ENCODE measurements around the gene ITGAV.

ITGAV gene

GRCh38 chr2:186645999-186646398 is 56.1 kb downstream of the ITGAV start:
- Histone ChIP-seq H3K27me3 (ENCODE audit: control insufficient read depth, insufficient read depth, low read length, poor library complexity, severe bottlenecking) (no peaks in the 10 kb centered on the region), H3K27ac (ENCODE audit: insufficient read depth, low read depth, low read length, poor library complexity, severe bottlenecking) (no peak overlapping the region), H3K4me1 (ENCODE audit: control insufficient read depth, insufficient read depth, low read length) (no peaks in the 10 kb centered on the region), H3K9me3 (ENCODE audit: control insufficient read depth, low read length) (no peaks in the 10 kb centered on the region), H3K4me3 (ENCODE audit: insufficient read depth, low read depth, low read length) (no peak overlapping the region), H3K36me3 (ENCODE audit: control insufficient read depth, insufficient read depth, low read length) (peaks cover 7% of the 10 kb centered on the region)
- 99 to 100% methylated on average over 1 to 2 of the region's 2 CpGs for WGBS, 2 experiments

DNA sequence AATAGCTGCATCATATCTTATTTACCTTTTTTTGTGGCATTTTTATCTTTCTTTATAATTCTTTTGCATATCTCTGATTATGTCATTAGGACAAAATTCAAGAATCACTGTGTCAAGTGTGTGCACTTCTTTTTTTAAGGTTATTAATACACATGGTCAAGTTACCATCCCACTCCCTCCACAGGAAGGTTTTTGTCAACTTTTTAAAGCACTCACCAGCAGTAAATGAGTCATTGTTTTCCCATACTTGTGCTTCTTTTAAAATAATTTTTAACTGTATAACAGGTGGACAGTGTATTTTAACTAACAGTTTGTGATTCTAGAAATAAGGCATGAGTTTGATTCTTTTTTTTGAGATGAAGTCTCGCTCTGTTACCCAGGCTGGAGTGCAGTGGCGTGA is 58.3 kb downstream of the ITGAV start:
- Histone ChIP-seq H3K9me3 (ENCODE audit: control insufficient read depth, low read length) (no peaks in the 10 kb centered on the region), H3K4me3 (ENCODE audit: insufficient read depth, low read depth, low read length) (no peak overlapping the region), H3K36me3 (ENCODE audit: control insufficient read depth, insufficient read depth, low read length) (peaks cover 4% of the 10 kb centered on the region), H3K4me1 (ENCODE audit: control insufficient read depth, insufficient read depth, low read length) (no peaks in the 10 kb centered on the region), H3K27me3 (ENCODE audit: control insufficient read depth, insufficient read depth, low read length, poor library complexity, severe bottlenecking) (no peaks in the 10 kb centered on the region), H3K27ac (ENCODE audit: insufficient read depth, low read depth, low read length, poor library complexity, severe bottlenecking) (no peak overlapping the region)
- 93 to 95% methylated on average over 2 of the region's 2 CpGs for WGBS, 2 experiments

DNA sequence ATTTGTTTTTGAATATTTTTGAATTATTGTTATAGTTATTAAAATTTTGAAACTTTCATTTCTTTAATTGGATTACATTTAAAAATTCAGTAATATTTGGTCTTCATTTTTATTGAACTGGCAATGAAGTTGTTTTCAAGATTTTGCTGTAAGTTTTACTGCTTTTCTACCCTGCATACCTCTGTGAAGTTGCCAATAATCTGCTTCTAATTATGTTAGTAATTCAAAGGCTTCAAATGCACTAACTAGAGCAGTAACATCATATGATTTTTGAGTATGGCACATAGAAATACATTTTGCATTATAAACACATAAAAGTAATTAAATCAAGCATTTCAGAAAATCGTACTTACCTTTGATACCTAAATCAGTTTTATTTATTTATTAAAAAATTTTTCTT is 63.7 kb downstream of the ITGAV start:
- Histone ChIP-seq H3K27me3 (ENCODE audit: control insufficient read depth, insufficient read depth, low read length, poor library complexity, severe bottlenecking) (no peaks in the 10 kb centered on the region), H3K36me3 (ENCODE audit: control insufficient read depth, insufficient read depth, low read length) (no peaks in the 10 kb centered on the region), H3K27ac (ENCODE audit: insufficient read depth, low read depth, low read length, poor library complexity, severe bottlenecking) (no peak overlapping the region), H3K4me1 (ENCODE audit: control insufficient read depth, insufficient read depth, low read length) (no peaks in the 10 kb centered on the region), H3K9me3 (ENCODE audit: control insufficient read depth, low read length) (no peaks in the 10 kb centered on the region), H3K4me3 (ENCODE audit: insufficient read depth, low read depth, low read length) (no peak overlapping the region)
- WGBS, 2 experiments = 100% methylated on average over 1 of the region's 1 CpG; no CpG with 5 or more reads in 1 of the 2 experiments

- Histone ChIP-seq H3K27ac (ENCODE audit: insufficient read depth, low read depth, low read length, poor library complexity, severe bottlenecking) (no peak overlapping the region), H3K4me1 (ENCODE audit: control insufficient read depth, insufficient read depth, low read length) (no peaks in the 10 kb centered on the region), H3K36me3 (ENCODE audit: control insufficient read depth, insufficient read depth, low read length) (no peaks in the 10 kb centered on the region), H3K9me3 (ENCODE audit: control insufficient read depth, low read length) (no peaks in the 10 kb centered on the region), H3K27me3 (ENCODE audit: control insufficient read depth, insufficient read depth, low read length, poor library complexity, severe bottlenecking) (no peaks in the 10 kb centered on the region), H3K4me3 (ENCODE audit: insufficient read depth, low read depth, low read length) (no peak overlapping the region)
Measured at GRCh38 chr2:186659383-186659782, 69.5 kb downstream of the ITGAV start.

DNA sequence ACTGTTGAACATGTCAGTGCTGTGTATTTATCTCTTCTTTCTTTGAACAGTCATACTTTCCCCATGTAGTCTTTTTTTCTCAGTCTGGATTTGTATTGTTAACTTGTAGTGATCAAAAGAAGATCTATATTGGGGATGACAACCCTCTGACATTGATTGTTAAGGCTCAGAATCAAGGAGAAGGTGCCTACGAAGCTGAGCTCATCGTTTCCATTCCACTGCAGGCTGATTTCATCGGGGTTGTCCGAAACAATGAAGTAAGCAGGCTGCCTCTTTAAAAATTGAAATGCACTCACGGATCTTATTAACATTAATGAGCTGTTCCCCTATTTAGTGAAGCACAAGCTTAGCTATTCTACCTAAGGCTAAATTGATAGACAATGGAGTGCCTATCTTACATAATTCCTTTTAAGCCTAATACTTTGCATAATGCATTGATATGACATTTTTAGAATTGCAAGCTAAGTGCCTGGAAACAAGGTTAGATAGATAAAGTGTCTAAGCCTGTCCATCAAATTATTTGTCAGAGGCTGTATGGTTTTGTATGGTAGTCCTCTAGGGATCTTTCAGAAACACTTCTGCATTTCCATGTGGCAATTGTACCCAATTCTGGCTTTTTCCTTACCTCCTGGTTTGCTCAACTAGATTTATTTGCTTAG is 74.7 kb downstream of the ITGAV start:
- no peaks in the 10 kb centered on the region for H3K9me3 ChIP-seq (ENCODE audit: control insufficient read depth, low read length)
- H3K27ac ChIP-seq (ENCODE audit: insufficient read depth, low read depth, low read length, poor library complexity, severe bottlenecking) = no peak overlapping the region
- H3K36me3 ChIP-seq (ENCODE audit: control insufficient read depth, insufficient read depth, low read length) = peaks cover 2% of the 10 kb centered on the region
- H3K4me1 ChIP-seq (ENCODE audit: control insufficient read depth, insufficient read depth, low read length) = no peaks in the 10 kb centered on the region
- H3K27me3 ChIP-seq (ENCODE audit: control insufficient read depth, insufficient read depth, low read length, poor library complexity, severe bottlenecking) = no peaks in the 10 kb centered on the region
- no peak overlapping the region for H3K4me3 ChIP-seq (ENCODE audit: insufficient read depth, low read depth, low read length)
- WGBS, 2 experiments = 94 to 97% methylated on average over 5 of the region's 5 CpGs

DNA sequence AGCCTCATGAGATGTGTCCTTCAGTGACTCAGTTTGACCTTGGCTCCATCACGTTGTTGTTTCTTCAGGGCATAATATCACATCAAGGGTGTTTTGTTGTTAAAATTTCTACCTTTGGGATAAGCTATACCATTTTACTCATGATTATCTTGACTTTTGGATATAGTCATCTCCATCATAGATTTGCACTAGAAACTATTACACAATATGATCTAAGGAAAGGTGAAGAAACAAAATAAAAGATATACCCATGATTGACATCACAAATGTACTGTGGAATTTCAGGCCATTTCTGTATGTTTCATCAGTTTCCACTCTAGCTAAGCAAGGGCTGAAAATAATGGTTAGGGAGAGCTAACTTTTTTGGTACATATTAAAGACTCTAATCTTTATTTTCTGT is 79.3 kb downstream of the ITGAV start:
- WGBS, 2 experiments = 83 to 100% methylated on average over 1 of the region's 1 CpG
- Histone ChIP-seq H3K36me3 (ENCODE audit: control insufficient read depth, insufficient read depth, low read length) (peaks cover 37% of the 10 kb centered on the region), H3K27ac (ENCODE audit: insufficient read depth, low read depth, low read length, poor library complexity, severe bottlenecking) (no peak overlapping the region), H3K27me3 (ENCODE audit: control insufficient read depth, insufficient read depth, low read length, poor library complexity, severe bottlenecking) (no peaks in the 10 kb centered on the region), H3K4me3 (ENCODE audit: insufficient read depth, low read depth, low read length) (no peak overlapping the region), H3K9me3 (ENCODE audit: control insufficient read depth, low read length) (peaks cover 2% of the 10 kb centered on the region), H3K4me1 (ENCODE audit: control insufficient read depth, insufficient read depth, low read length) (no peaks in the 10 kb centered on the region)

GRCh38 chr2:186670831-186671230 is 81.0 kb downstream of the ITGAV start:
- H3K27me3 ChIP-seq (ENCODE audit: control insufficient read depth, insufficient read depth, low read length, poor library complexity, severe bottlenecking) = no peaks in the 10 kb centered on the region
- H3K4me1 ChIP-seq (ENCODE audit: control insufficient read depth, insufficient read depth, low read length) = no peaks in the 10 kb centered on the region
- no peak overlapping the region for H3K4me3 ChIP-seq (ENCODE audit: insufficient read depth, low read depth, low read length)
- H3K27ac ChIP-seq (ENCODE audit: insufficient read depth, low read depth, low read length, poor library complexity, severe bottlenecking) = no peak overlapping the region
- H3K9me3 ChIP-seq (ENCODE audit: control insufficient read depth, low read length) = peaks cover 2% of the 10 kb centered on the region
- peaks cover 39% of the 10 kb centered on the region for H3K36me3 ChIP-seq (ENCODE audit: control insufficient read depth, insufficient read depth, low read length)
- 94 to 96% methylated on average over 2 of the region's 2 CpGs for WGBS, 2 experiments

- Histone ChIP-seq H3K27ac (ENCODE audit: insufficient read depth, low read depth, low read length, poor library complexity, severe bottlenecking) (no peak overlapping the region), H3K9me3 (ENCODE audit: control insufficient read depth, low read length) (peaks cover 2% of the 10 kb centered on the region), H3K4me3 (ENCODE audit: insufficient read depth, low read depth, low read length) (no peak overlapping the region), H3K36me3 (ENCODE audit: control insufficient read depth, insufficient read depth, low read length) (peaks cover 33% of the 10 kb centered on the region), H3K27me3 (ENCODE audit: control insufficient read depth, insufficient read depth, low read length, poor library complexity, severe bottlenecking) (no peaks in the 10 kb centered on the region), H3K4me1 (ENCODE audit: control insufficient read depth, insufficient read depth, low read length) (no peaks in the 10 kb centered on the region)
- WGBS, 2 experiments = 94 to 100% methylated on average over 1 of the region's 1 CpG
Measured at GRCh38 chr2:186675380-186675779, 85.5 kb downstream of the ITGAV start.

GRCh38 chr2:186683341-186683740 is 93.5 kb downstream of the ITGAV start:
- Histone ChIP-seq H3K9me3 (ENCODE audit: control insufficient read depth, low read length) (no peaks in the 10 kb centered on the region), H3K36me3 (ENCODE audit: control insufficient read depth, insufficient read depth, low read length) (no peaks in the 10 kb centered on the region), H3K27me3 (ENCODE audit: control insufficient read depth, insufficient read depth, low read length, poor library complexity, severe bottlenecking) (no peaks in the 10 kb centered on the region), H3K4me1 (ENCODE audit: control insufficient read depth, insufficient read depth, low read length) (no peaks in the 10 kb centered on the region), H3K27ac (ENCODE audit: insufficient read depth, low read depth, low read length, poor library complexity, severe bottlenecking) (no peak overlapping the region), H3K4me3 (ENCODE audit: insufficient read depth, low read depth, low read length) (no peak overlapping the region)
- WGBS, 2 experiments = 87 to 91% methylated on average over 4 of the region's 4 CpGs

GRCh38 chr2:186687807-186688211 is 98.0 kb downstream of the ITGAV start:
- no peaks in the 10 kb centered on the region for H3K36me3 ChIP-seq (ENCODE audit: control insufficient read depth, insufficient read depth, low read length)
- 85 to 90% methylated on average over 1 to 2 of the region's 2 CpGs for whole genome bisulfite sequencing, 2 experiments

DNA sequence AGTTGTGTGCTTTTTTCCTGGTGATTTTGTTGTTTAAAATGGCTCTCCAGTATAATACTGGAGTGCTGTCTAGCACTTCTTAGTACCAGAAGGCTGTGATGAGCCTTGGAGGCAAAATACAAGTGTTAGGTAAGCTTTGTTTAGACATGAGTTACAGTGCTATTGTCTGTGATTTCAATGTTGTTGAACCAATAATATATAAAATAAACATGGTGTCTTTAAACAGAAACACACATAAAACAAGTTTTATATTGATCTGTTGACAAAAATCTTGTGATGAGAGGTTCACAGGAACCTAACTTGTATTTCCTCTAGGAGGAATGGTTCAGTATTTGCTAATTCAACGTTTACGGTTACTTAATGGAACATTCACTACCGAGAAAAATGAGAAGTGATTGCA is 99.0 kb downstream of the ITGAV start:
- Histone ChIP-seq H3K27me3 (ENCODE audit: control insufficient read depth, insufficient read depth, low read length, poor library complexity, severe bottlenecking) (no peaks in the 10 kb centered on the region), H3K36me3 (ENCODE audit: control insufficient read depth, insufficient read depth, low read length) (no peaks in the 10 kb centered on the region), H3K4me1 (ENCODE audit: control insufficient read depth, insufficient read depth, low read length) (peaks cover 3% of the 10 kb centered on the region), H3K9me3 (ENCODE audit: control insufficient read depth, low read length) (no peaks in the 10 kb centered on the region), H3K27ac (ENCODE audit: insufficient read depth, low read depth, low read length, poor library complexity, severe bottlenecking) (no peak overlapping the region), H3K4me3 (ENCODE audit: insufficient read depth, low read depth, low read length) (no peak overlapping the region)
- WGBS, 2 experiments = 93 to 100% methylated on average over 2 to 3 of the region's 3 CpGs

More at GRCh38 chr2:186687807-186688211, 98.0 kb downstream of the ITGAV start:
- Histone ChIP-seq H3K4me3 (ENCODE audit: insufficient read depth, low read depth, low read length) (no peak overlapping the region), H3K27ac (ENCODE audit: insufficient read depth, low read depth, low read length, poor library complexity, severe bottlenecking) (no peak overlapping the region), H3K9me3 (ENCODE audit: control insufficient read depth, low read length) (no peaks in the 10 kb centered on the region), H3K27me3 (ENCODE audit: control insufficient read depth, insufficient read depth, low read length, poor library complexity, severe bottlenecking) (no peaks in the 10 kb centered on the region), H3K4me1 (ENCODE audit: control insufficient read depth, insufficient read depth, low read length) (no peaks in the 10 kb centered on the region)
